Trophoblast cell (in vitro differentiated cells and primary cell): ENCODE measurements around the gene CGGBP1.
A peak's percentile ranks its signal among the peaks of the same experiment; 100 is the strongest.

Source experiments
- DNase-seq, 2 donors: peaks; one replicate each; pipeline ENCODE4 v3.0.0-alpha.2; 2016
- H2AFZ ChIP-seq: 2 replicates; pipeline ENCODE4 v1.6.1; 2013; ENCODE audit warnings: low read length, moderate library complexity, mild to moderate bottlenecking; ENCODE audit not compliant: insufficient read depth, poor library complexity
- H2AK5ac ChIP-seq: 2 replicates; pipeline ENCODE4 v1.6.1; 2013; ENCODE audit warnings: mild to moderate bottlenecking, low read length
- H2BK120ac ChIP-seq: 2 replicates; pipeline ENCODE4 v1.6.1; 2013; ENCODE audit warnings: low read length, mild to moderate bottlenecking, moderate library complexity; ENCODE audit not compliant: insufficient read depth, poor library complexity
- H2BK12ac ChIP-seq: 2 replicates; pipeline ENCODE4 v1.6.1; 2013; ENCODE audit warnings: mild to moderate bottlenecking, low read length, moderate library complexity
- H2BK5ac ChIP-seq: 2 replicates; pipeline ENCODE4 v1.6.1; 2013; ENCODE audit warnings: low read length, low read depth, moderate library complexity, mild to moderate bottlenecking; ENCODE audit not compliant: poor library complexity
- H3K14ac ChIP-seq: 2 replicates; pipeline ENCODE4 v1.6.1; 2013; ENCODE audit warnings: mild to moderate bottlenecking, low read length
- H3K18ac ChIP-seq: 2 replicates; pipeline ENCODE4 v1.6.1; 2013; ENCODE audit warnings: mild to moderate bottlenecking, low read length
- H3K23ac ChIP-seq: 2 replicates; pipeline ENCODE4 v1.6.1; 2013; ENCODE audit warnings: low read length
- H3K27ac ChIP-seq: 2 replicates; pipeline ENCODE4 v1.5.1; 2013; ENCODE audit warnings: low read depth, mild to moderate bottlenecking, inconsistent platforms, low read length, moderate library complexity
- H3K27me3 ChIP-seq: 2 replicates; pipeline ENCODE4 v1.6.1; 2013; ENCODE audit warnings: inconsistent platforms, mild to moderate bottlenecking, low read length, moderate library complexity; ENCODE audit not compliant: insufficient read depth
- H3K36me3 ChIP-seq, 2 experiments: 1 replicate in 1 of 2; 2 replicates in 1 of 2; pipeline ENCODE4 v1.6.1; 2013; ENCODE audit warnings: low read length in 2 of 2, mild to moderate bottlenecking in 2 of 2, moderate library complexity in 1 of 2; ENCODE audit not compliant: insufficient read depth in 2 of 2, control insufficient read depth in 1 of 2
- H3K4ac ChIP-seq: 2 replicates; pipeline ENCODE4 v1.6.1; 2013; ENCODE audit warnings: low read depth, mild to moderate bottlenecking, low read length, moderate library complexity
- H3K4me1 ChIP-seq, 2 experiments: 1 replicate in 1 of 2; 2 replicates in 1 of 2; pipeline ENCODE4 v1.6.1; 2013; ENCODE audit warnings: low read length in 2 of 2, mild to moderate bottlenecking in 2 of 2, moderate library complexity in 1 of 2; ENCODE audit not compliant: insufficient read depth in 2 of 2, control insufficient read depth in 1 of 2
- H3K4me2 ChIP-seq: 2 replicates; pipeline ENCODE4 v1.6.1; 2013; ENCODE audit warnings: inconsistent platforms, mild to moderate bottlenecking, low read length, moderate library complexity
- H3K4me3 ChIP-seq: 2 replicates; pipeline ENCODE4 v1.5.1; 2013; ENCODE audit warnings: mild to moderate bottlenecking, low read depth, low read length, inconsistent platforms
- H3K79me1 ChIP-seq: one replicate; pipeline ENCODE4 v1.6.1; 2013; ENCODE audit warnings: low read length
- H3K79me2 ChIP-seq: 2 replicates; pipeline ENCODE4 v1.6.1; 2013; ENCODE audit warnings: low read length, mild to moderate bottlenecking; ENCODE audit not compliant: control insufficient read depth, insufficient read depth, poor library complexity
- H3K9ac ChIP-seq: 2 replicates; pipeline ENCODE4 v1.6.1; 2013; ENCODE audit warnings: mild to moderate bottlenecking, low read length
- H3K9me3 ChIP-seq: 2 replicates; pipeline ENCODE4 v1.6.1; 2013; ENCODE audit warnings: low read depth, mild to moderate bottlenecking, control low read depth, inconsistent platforms, low read length; ENCODE audit not compliant: insufficient read depth
- H4K12ac ChIP-seq: 2 replicates; pipeline ENCODE4 v1.6.1; 2013; ENCODE audit warnings: low read depth, mild to moderate bottlenecking, low read length, moderate library complexity
- H4K8ac ChIP-seq: 2 replicates; pipeline ENCODE4 v1.6.1; 2013; ENCODE audit warnings: low read depth, mild to moderate bottlenecking, low read length, moderate library complexity
- H4K91ac ChIP-seq: one replicate; pipeline ENCODE4 v1.6.1; 2013; ENCODE audit warnings: low read depth, mild to moderate bottlenecking, low read length, moderate library complexity
- WGBS: extraction: QIAGEN DNeasy Blood & Tissue Kit; methylation state at CpG from one replicate; pipeline ENCODE4 v1.1.7; 2013; ENCODE audit warnings: missing lambda C conversion rate; ENCODE audit not compliant: insufficient read length, insufficient coverage; ENCODE audit errors: extremely low coverage; 5-methylcytosine and 5-hydroxymethylcytosine counted together

CGGBP1 gene

GRCh38 chr3:88038566-88038965 lies 20.2 kb downstream of the CGGBP1 start:
- no peak overlapping the region for H3K4me3 ChIP-seq
- H3K9ac ChIP-seq = no peak overlapping the region
- no peak overlapping the region for H2AK5ac ChIP-seq
- no peak overlapping the region for H4K8ac ChIP-seq
- H3K4me1 ChIP-seq = no peaks in the 10 kb centered on the region
- no peak overlapping the region for H2BK120ac ChIP-seq
- H3K4me2 ChIP-seq = no peak overlapping the region
- no peak overlapping the region for H3K4ac ChIP-seq
- H4K91ac ChIP-seq = no peak overlapping the region
- H3K18ac ChIP-seq = no peak overlapping the region
- H3K23ac ChIP-seq = no peak overlapping the region
- H2BK12ac ChIP-seq = no peak overlapping the region
- peak in 1 of 2 donors; percentile 11 for DNase-seq
- H3K79me1 ChIP-seq = no peaks in the 10 kb centered on the region
- H3K27me3 ChIP-seq = no peaks in the 10 kb centered on the region
- no peaks in the 10 kb centered on the region for H3K79me2 ChIP-seq
- H3K14ac ChIP-seq = no peak overlapping the region
- no peak overlapping the region for H4K12ac ChIP-seq
- WGBS = no CpG with 5 or more reads among the region's 2 CpGs
- H2AFZ ChIP-seq = no peak overlapping the region
- H3K9me3 ChIP-seq = peaks cover 3% of the 10 kb centered on the region
- no peak overlapping the region for H2BK5ac ChIP-seq
- no peaks in the 10 kb centered on the region for H3K36me3 ChIP-seq
- H3K27ac ChIP-seq = no peak overlapping the region

GRCh38 chr3:88036221-88036620 lies 22.6 kb downstream of the CGGBP1 start:
- no peak overlapping the region for H3K27ac ChIP-seq
- no peak overlapping the region for H3K18ac ChIP-seq
- H3K23ac ChIP-seq = no peak overlapping the region
- H3K4me1 ChIP-seq = no peaks in the 10 kb centered on the region
- no peak overlapping the region for H3K4me3 ChIP-seq
- no peak overlapping the region for H4K91ac ChIP-seq
- H2AFZ ChIP-seq = no peak overlapping the region
- no CpG with 5 or more reads among the region's 5 CpGs for WGBS
- H3K9ac ChIP-seq = no peak overlapping the region
- no peak overlapping the region for H4K8ac ChIP-seq
- H3K36me3 ChIP-seq = no peaks in the 10 kb centered on the region
- H3K14ac ChIP-seq = no peak overlapping the region
- no peak for DNase-seq
- H3K9me3 ChIP-seq = peaks cover 3% of the 10 kb centered on the region
- no peak overlapping the region for H2BK5ac ChIP-seq
- no peak overlapping the region for H2AK5ac ChIP-seq
- no peaks in the 10 kb centered on the region for H3K79me2 ChIP-seq
- no peaks in the 10 kb centered on the region for H3K79me1 ChIP-seq
- no peak overlapping the region for H2BK120ac ChIP-seq
- H4K12ac ChIP-seq = no peak overlapping the region
- no peak overlapping the region for H2BK12ac ChIP-seq
- no peak overlapping the region for H3K4me2 ChIP-seq
- no peak overlapping the region for H3K4ac ChIP-seq
- no peaks in the 10 kb centered on the region for H3K27me3 ChIP-seq

- Histone ChIP-seq H2BK120ac (no peak overlapping the region), H3K27me3 (no peaks in the 10 kb centered on the region), H4K8ac (no peak overlapping the region), H3K14ac (no peak overlapping the region), H2BK5ac (no peak overlapping the region), H3K36me3 (no peaks in the 10 kb centered on the region), H3K4me1 (no peaks in the 10 kb centered on the region), H3K79me1 (no peaks in the 10 kb centered on the region), H3K4me3 (no peak overlapping the region), H2AK5ac (no peak overlapping the region), H3K23ac (no peak overlapping the region), H3K27ac (no peak overlapping the region), H3K18ac (no peak overlapping the region), H2BK12ac (no peak overlapping the region), H2AFZ (no peak overlapping the region), H3K4ac (no peak overlapping the region), H3K4me2 (no peak overlapping the region), H3K9ac (no peak overlapping the region), H3K9me3 (peaks cover 3% of the 10 kb centered on the region), H4K12ac (no peak overlapping the region), H3K79me2 (no peaks in the 10 kb centered on the region), H4K91ac (no peak overlapping the region)
- no CpG with 5 or more reads among the region's 8 CpGs for WGBS
- no peak for DNase-seq
Measured at GRCh38 chr3:88034491-88035275, 24.1 kb downstream of the CGGBP1 start.

GRCh38 chr3:88033808-88034207 lies 25.0 kb downstream of the CGGBP1 start:
- Histone ChIP-seq H3K14ac (no peak overlapping the region), H4K8ac (no peak overlapping the region), H2BK120ac (no peak overlapping the region), H3K79me1 (no peaks in the 10 kb centered on the region), H3K27me3 (no peaks in the 10 kb centered on the region), H2AK5ac (no peak overlapping the region), H3K4me3 (no peak overlapping the region), H2BK12ac (no peak overlapping the region), H3K27ac (no peak overlapping the region), H4K12ac (no peak overlapping the region), H3K18ac (no peak overlapping the region), H2BK5ac (no peak overlapping the region), H4K91ac (no peak overlapping the region), H3K4ac (no peak overlapping the region), H3K23ac (no peak overlapping the region), H3K79me2 (no peaks in the 10 kb centered on the region), H2AFZ (no peak overlapping the region), H3K4me1 (no peaks in the 10 kb centered on the region), H3K9me3 (no peaks in the 10 kb centered on the region), H3K36me3 (no peaks in the 10 kb centered on the region), H3K9ac (no peak overlapping the region), H3K4me2 (no peak overlapping the region)
- no peak for DNase-seq
- WGBS = no CpG with 5 or more reads among the region's 2 CpGs
